ENCODE measurements around the gene APOE. TPM values are rescaled to one million over a fixed set of nuclear protein-coding genes. Genes with fewer than 3 reads are reported as not detected.

The APOE gene
- total RNA-seq, 6 experiments from 2014 or later = 3,480 to 8,780 (median 4,667) TPM

GRCh38 chr19:44955505-44956439 is 50.2 kb downstream of the APOE start:
- no peaks in the 10 kb centered on the region for H3K27me3 ChIP-seq
- H3K4me1 ChIP-seq = peaks cover 0 to 40% (median 8%) of the 10 kb centered on the region in 4 donors
- TF ChIP-seq POLR2A (IDR thresholded peaks at IDR 0.05) (no peak), CTCF (IDR thresholded peaks at IDR 0.05) (no peak)
- H3K4me3 ChIP-seq = peak overlapping the region; percentile 96 to 100 (median 99)
- H3K36me3 ChIP-seq = no peaks in the 10 kb centered on the region
- intact Hi-C loops (cut with DNase I) = no loop called here
- DNase-seq (no peak), ATAC-seq (peak in 1 of 4 donors; percentile 6)
- H3K27ac ChIP-seq = peak overlapping the region; percentile 64 to 93 (median 81)
- no peaks in the 10 kb centered on the region for H3K9me3 ChIP-seq
- 6% methylated on average over 10 of the region's 40 CpGs for WGBS (ENCODE audit: insufficient coverage, low coverage, low lambda C conversion rate, missing lambda C conversion rate)

- TF ChIP-seq CTCF (IDR thresholded peaks at IDR 0.05) (no peak), POLR2A (IDR thresholded peaks at IDR 0.05) (no peak)
- H3K4me3 ChIP-seq = no peak overlapping the region
- H3K27ac ChIP-seq = no peak overlapping the region
- peaks cover 0 to 11% (median 0%) of the 10 kb centered on the region in 4 donors for H3K36me3 ChIP-seq
- ATAC-seq (no peak), DNase-seq (no peak)
- peaks cover 0 to 29% (median 8%) of the 10 kb centered on the region in 4 donors for H3K4me1 ChIP-seq
- intact Hi-C loops (cut with DNase I) = no loop called here
- WGBS (ENCODE audit: insufficient coverage, low coverage, low lambda C conversion rate, missing lambda C conversion rate) = 67% methylated on average over 3 of the region's 7 CpGs
- no peaks in the 10 kb centered on the region for H3K9me3 ChIP-seq
- H3K27me3 ChIP-seq = no peaks in the 10 kb centered on the region
Measured at GRCh38 chr19:44957526-44957925, 51.9 kb downstream of the APOE start.

GRCh38 chr19:44958090-44958489 is 52.5 kb downstream of the APOE start:
- Histone ChIP-seq H3K27me3 (no peaks in the 10 kb centered on the region), H3K4me1 (peaks cover 0 to 29% (median 8%) of the 10 kb centered on the region in 4 donors), H3K27ac (no peak overlapping the region), H3K4me3 (no peak overlapping the region), H3K36me3 (peaks cover 0 to 15% (median 0%) of the 10 kb centered on the region in 4 donors), H3K9me3 (no peaks in the 10 kb centered on the region)
- ATAC-seq = no peak
- DNase-seq = no peak
- TF ChIP-seq CTCF (IDR thresholded peaks at IDR 0.05) = no peak
- no peak for TF ChIP-seq POLR2A (IDR thresholded peaks at IDR 0.05)
- intact Hi-C loops (cut with DNase I) = no loop called here
- WGBS (ENCODE audit: insufficient coverage, low coverage, low lambda C conversion rate, missing lambda C conversion rate) = 85% methylated on average over 4 of the region's 9 CpGs

Other genes with a start within 250 kb of the APOE start
- gene CEACAM19, start 234.3 kb upstream of the APOE start, total RNA-seq = 1 to 10 TPM; 3.3 to 9.0 (median 4.5) TPM
- not detected for gene CEACAM16, start 206.6 kb upstream of the APOE start, total RNA-seq
- gene BCL3, start 157.1 kb upstream of the APOE start, total RNA-seq = 10 to 100 TPM; 24.1 to 95.6 (median 31.3) TPM
- 10 to 100 TPM in 5 of 6 experiments, 1 to 10 TPM in 1; 9.8 to 19.4 (median 15.6) TPM for gene CBLC, start 127.9 kb upstream of the APOE start, total RNA-seq
- 10 to 100 TPM; 26.5 to 48.3 (median 32.7) TPM for gene BCAM, start 96.7 kb upstream of the APOE start, total RNA-seq
- 100 to 1,000 TPM in 1 of 6 experiments, 10 to 100 TPM in 5; 63.5 to 127 (median 87.4) TPM for gene NECTIN2, start 59.5 kb upstream of the APOE start, total RNA-seq
- gene TOMM40, start 14.5 kb upstream of the APOE start, total RNA-seq = 10 to 100 TPM; 24.9 to 82.6 (median 26.7) TPM
- gene APOC1, start 8.8 kb downstream of the APOE start, total RNA-seq = 1,000 to 10,000 TPM; 4,903 to 7,393 (median 5,741) TPM
- gene APOC4, start 36.4 kb downstream of the APOE start, total RNA-seq = 100 to 1,000 TPM in 5 of 6 experiments, 10 to 100 TPM in 1; 55.6 to 462 (median 203) TPM
- gene APOC2, start 40.3 kb downstream of the APOE start, total RNA-seq = 1,000 to 10,000 TPM; 1,740 to 7,868 (median 2,043) TPM
- gene CLPTM1, start 49.6 kb downstream of the APOE start, total RNA-seq = 10 to 100 TPM; 78.7 to 90.6 (median 83.9) TPM
- gene RELB, start 95.7 kb downstream of the APOE start, total RNA-seq = 10 to 100 TPM in 1 of 6 experiments, 1 to 10 TPM in 5; 1.2 to 21.4 (median 7.2) TPM
- 10 to 100 TPM; 30.5 to 66.8 (median 44.8) TPM for gene CLASRP, start 133.2 kb downstream of the APOE start, total RNA-seq
- under 1 TPM in 5 of 6 experiments, not detected in 1; 0.16 to 0.47 (median 0.35) TPM for gene ZNF296, start 170.7 kb downstream of the APOE start, total RNA-seq
- gene GEMIN7, start 173.5 kb downstream of the APOE start, total RNA-seq = 10 to 100 TPM; 10.9 to 27.5 (median 14.0) TPM
- gene PPP1R37, start 187.4 kb downstream of the APOE start, total RNA-seq = 10 to 100 TPM; 10.1 to 14.3 (median 11.0) TPM

All from right lobe of liver (tissue), 6 donors.